ENCODE data around the gene TRMO.

Gene TRMO

GRCh38 chr9:97936998-97937397, 14.7 kb upstream of the TRMO start:
- DNase-seq, result no peak

DNA sequence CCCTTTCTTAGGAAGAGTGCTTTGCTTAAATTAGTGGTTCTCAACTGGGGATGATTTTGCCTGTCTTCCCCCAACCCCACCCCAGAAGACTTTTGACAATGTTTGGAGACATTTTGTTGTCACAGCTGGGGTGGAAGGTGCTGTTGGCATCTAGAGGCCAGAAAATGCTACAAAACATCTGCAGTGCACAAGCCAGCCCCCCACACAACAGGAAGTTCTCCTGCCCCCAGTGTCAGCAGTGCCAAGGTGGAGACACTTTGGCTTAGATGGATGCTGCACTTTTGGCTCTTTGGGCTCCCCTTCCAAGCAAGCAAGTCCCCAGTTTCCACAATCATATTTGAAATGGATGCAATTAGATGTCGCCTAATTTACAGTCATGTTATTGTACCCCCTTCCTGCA, 13.0 kb upstream of the TRMO start:
- no peak for DNase-seq

GRCh38 chr9:97934321-97935115, 12.2 kb upstream of the TRMO start:
- DNase-seq, result peak; percentile 55

DNA sequence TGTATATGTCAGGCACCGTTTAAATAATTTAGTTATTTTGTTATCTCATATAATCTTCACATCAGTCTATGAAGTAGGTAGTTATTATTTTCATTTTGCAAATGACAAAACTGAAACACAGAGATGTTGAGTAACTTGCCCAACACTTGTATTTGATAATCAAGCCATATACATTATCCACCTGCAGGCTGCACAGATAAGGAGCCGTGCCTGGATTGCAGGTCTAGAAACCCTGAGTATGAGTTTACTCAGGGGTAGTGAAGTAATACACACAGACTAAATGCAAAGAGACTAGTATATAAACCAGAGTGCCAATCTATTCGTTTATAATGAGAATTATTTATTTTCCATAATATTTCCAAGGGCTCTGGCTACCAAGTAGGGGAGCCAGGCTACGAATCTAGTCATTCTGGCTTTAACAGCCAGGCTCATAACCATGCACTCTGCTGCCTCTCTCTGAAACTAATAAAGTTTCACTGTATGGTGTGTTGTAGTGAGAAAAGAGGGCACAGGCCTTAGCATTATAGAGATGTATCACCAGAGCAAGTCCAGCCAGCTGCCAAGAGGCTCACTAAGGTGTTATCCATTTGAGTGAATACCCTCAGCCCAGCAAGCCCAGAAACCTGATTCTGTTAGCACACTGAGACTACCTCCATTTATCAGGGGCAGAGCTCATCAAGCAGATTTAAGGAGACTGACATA, 11.1 kb upstream of the TRMO start:
- DNase-seq, result no peak

DNA sequence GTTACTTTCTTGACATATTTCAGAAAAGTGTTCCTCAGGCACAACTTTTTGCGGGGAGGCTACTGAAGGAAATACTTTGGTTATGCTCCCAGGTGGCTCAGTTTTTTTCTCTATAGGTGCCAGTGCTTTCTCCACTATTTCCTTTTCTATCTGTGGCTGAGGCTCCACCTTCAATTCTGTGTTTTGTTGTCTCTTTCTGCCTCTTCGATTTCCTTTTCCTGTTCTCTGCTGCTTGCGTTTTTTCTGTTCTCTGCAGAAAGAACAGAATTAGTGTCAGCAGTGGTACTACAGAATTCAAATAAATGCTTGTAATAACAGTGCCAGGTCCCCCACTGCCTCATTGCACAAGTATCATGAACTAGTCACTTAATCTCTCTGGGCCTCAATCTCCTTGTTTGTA, 8.7 kb upstream of the TRMO start:
- DNase-seq, result no peak

- DNase-seq, result no peak
Observed at GRCh38 chr9:97928986-97929604, 6.8 kb upstream of the TRMO start.

DNA sequence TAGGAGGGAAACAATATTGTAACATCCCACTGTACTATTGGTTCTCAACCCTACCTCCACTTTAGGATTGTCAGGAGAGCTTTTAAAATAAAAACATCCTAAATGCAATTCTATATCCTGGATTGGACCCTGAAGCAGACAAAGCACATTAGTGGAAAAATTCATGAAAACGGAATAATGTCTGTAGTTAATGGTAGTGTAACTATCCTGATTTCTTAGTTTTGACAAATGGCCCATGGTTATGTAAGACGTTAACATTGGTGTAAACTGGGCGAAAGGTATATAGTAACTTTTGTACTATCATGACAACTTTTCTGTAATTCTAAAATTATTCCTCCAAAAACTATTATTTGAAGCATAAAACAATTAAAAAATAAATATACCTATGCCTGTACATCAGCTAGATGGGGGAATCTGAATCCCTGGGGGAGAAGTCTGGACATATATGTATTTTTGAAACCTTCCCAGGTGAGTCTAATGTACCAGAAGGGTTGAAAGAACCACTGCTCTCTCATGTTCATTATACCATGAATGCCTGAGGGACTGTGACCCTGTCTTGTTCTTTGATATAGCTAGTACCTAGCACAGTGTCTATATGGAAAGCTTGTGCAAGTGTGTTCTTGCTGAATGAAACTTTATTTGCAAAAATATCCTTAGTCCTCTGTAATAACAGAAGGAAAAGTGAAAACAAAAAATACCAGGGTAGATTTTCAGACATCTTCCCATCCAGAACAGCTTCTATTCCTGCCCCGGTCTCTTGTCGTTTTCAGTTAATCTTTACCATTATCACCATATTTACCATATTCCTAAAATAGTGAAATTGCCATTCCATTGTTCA, 3.4 kb upstream of the TRMO start:
- no peak for DNase-seq

- no peak for DNase-seq
Observed at GRCh38 chr9:97924386-97924785, 2.1 kb upstream of the TRMO start.

GRCh38 chr9:97923529-97924108, 1.3 kb upstream of the TRMO start:
- peak; percentile 55 for DNase-seq

- DNase-seq, result no peak
Observed at GRCh38 chr9:97919217-97919813, 3.0 kb downstream of the TRMO start.

- no peak for DNase-seq
Observed at GRCh38 chr9:97918611-97919010, 3.7 kb downstream of the TRMO start.

- DNase-seq, result no peak
Observed at GRCh38 chr9:97911970-97912369, 10.3 kb downstream of the TRMO start.

GRCh38 chr9:97911528-97911927, 10.8 kb downstream of the TRMO start:
- DNase-seq, result no peak

DNA sequence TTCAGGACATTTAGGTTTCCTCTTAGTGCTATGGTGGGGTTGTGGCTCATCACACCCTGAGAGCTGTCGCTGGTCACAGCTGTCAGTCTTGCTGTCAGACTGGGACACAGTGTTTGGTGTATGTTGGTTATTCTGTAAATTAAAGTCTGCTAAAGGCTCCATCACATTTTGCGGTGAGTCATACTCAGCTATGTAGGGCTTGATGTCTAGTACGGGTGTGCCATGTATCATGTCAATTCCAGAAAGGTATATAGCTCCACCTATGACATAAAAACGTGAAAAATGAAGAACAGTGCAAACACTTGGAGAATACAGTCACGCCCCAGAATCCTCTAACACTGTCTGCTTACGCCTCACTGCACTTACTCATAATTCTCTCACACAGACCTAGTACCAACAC, 11.9 kb downstream of the TRMO start:
- DNase-seq, result no peak

GRCh38 chr9:97908705-97909104, 13.6 kb downstream of the TRMO start:
- no peak for DNase-seq

GRCh38 chr9:97907632-97908031, 14.7 kb downstream of the TRMO start:
- no peak for DNase-seq

DNA sequence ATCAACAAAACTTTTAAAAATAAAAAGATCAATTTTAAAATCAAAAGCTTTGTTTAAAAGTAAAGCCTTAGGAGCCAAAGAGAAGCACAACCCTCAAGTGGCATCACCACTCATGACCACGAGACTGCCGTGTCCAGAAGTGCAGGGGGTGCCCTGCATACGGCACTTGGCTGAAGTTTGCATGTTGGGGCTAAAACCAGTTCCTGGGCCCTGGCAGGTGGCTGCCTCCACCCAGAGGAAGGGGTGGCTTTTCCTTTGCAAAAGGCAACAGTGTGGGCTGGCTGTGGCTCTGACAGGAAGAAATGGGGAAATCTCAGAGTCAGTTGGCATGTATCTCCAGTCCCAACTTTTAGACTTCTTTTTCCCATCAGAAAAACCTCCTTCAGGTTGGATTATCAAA, 15.3 kb downstream of the TRMO start:
- no peak for DNase-seq

DNA sequence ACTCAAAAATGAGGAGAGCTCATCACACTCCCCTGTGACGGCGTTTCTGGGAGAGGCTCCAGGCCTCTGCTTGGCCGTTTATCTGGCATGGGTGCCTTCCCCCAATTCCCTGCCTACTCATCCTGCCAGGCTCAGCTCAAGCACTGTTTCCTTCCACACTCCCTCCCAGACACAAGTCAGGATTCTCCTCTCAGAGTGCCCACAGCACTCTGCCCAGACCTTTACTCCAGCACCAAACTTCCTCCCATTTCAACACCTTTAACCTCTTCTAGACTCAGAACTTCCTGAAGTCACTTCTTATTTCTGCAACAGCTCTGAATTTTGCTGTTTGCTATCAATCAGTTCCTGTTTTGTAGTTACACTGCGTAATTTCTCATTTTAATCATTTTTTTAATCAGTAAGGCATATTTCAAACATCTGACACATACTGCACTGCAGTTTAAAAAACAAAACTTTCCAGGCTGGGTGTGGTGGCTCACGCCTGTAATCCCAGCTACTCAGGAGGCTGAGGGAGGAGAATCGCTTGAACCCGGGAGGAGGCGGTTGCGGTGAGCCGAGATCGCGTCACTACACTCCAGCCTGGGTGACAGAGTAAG, 16.0 kb downstream of the TRMO start:
- no peak for DNase-seq

GRCh38 chr9:97905228-97905627, 17.1 kb downstream of the TRMO start:
- DNase-seq, result no peak

DNA sequence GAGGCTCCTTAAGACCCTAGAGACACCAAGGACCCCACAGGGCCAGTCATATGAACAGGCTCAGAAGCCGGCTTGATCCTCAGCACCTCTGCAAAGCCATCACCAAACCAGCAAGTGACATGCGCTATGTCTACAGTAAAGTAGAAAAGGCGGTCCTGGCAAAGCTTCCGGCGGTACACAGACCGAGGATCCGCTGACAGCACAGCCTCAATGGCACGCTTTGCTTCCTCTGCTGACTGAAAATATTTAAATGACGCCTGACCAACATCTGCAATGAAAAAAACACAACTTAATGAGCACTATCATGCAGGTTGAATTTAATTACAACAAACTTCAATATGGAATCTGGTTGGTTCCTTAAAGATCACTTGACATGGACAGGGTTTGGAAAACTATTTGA, 17.6 kb downstream of the TRMO start:
- DNase-seq, result no peak

DNA sequence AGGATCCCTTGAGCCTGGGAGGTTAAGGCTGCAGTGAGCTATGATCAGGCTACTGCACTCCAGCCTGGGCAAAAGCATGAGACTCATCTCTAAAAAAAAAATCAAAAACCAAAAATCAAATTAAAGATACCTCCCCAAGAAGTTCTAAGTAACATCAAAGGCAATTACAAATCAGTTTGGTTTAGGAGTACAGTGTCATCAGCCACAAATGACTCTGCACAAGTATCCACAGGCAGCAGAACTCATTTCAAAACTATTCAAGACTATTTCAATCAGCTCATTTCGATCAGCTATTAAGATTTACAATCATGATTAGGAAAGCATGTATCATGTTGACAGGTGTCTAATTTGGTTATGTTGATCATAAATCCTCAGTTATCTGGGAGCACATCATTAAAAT, 19.1 kb downstream of the TRMO start:
- no peak for DNase-seq
